T-helper 1 cell (primary cell): ENCODE data around the gene UBFD1.
A peak's percentile ranks its signal among the peaks of the same experiment; 100 is the strongest.
"Not testable (repeated sequence)": the region's sequence is repeated elsewhere in the genome, so short reads cannot be mapped to it uniquely, and the experiment has no call there.

Experiments used
- DNase-seq, 5 donors: peaks; one replicate each; pipeline ENCODE4 v3.0.0-alpha.2; 2012 to 2020

UBFD1 gene

DNA sequence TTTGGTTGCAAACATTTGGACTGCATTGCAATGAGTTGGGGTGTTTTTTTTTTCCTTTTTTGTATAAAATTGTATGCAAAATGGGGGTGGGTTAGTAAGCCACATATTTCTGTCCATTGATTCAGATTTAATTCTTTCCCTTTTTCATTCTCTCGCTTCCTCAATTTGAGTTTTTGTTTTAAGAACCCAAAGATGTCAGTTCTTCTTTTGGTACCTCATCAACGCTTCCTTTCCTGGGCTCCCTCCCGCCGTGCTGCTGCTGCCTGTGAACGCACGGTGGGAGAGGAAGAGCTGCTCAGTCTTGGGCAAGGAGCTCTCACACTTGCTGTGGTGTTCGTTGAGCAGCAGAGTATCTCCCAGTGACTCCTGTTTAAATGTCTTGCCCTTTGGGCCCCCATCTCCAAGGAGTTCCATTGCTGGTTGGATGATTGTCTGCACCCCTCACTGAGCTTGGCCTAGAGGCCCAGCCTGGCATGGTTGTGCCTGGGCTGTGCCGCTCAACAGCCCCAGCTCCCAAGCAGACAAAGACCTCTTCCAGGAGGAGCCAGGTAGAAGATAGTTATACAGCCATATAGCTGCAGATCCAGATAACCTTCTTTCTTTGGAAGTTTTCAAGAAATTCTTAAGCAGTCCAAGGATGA lies 13.6 kb downstream of the UBFD1 start:
- no peak for DNase-seq

DNA sequence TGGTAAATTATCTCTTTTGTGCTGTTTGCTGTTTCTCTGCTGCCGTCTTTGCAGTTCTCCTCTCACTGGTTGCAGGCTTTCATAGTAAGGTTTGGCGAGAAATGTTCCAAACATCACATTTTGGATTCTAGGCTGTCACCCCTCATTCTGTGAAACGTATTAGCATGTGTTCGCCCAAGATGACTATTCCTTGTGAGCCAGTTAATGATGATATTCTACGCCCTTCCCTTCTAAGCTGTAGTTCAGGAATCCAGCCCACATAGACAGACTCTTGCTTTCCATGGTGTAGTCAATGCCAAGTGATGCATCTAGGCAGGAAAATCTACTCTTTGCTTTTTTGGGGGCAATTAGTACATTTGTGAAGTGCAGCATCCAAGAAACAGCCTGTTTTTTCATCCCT lies 14.4 kb downstream of the UBFD1 start:
- no peak for DNase-seq

DNA sequence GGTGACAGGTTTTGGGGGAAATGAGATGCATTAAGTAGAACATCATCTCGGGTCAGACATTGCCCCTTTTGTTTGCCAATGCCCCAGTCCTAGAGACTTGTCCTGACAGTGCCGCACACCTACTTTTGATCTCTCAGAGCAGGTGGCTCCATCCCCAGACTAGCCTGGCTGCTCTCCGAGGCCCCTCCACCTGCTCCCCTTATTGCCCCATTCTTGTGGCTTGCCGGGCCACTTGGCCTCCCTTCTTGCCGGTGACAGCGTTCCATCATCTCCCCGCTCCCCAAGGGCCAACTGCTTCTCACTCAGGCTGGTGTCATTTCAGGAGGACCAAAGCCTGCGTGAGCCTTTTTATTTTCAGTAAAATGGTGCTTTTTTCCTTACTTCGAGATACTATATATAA lies 14.9 kb downstream of the UBFD1 start:
- DNase-seq: no peak

DNA sequence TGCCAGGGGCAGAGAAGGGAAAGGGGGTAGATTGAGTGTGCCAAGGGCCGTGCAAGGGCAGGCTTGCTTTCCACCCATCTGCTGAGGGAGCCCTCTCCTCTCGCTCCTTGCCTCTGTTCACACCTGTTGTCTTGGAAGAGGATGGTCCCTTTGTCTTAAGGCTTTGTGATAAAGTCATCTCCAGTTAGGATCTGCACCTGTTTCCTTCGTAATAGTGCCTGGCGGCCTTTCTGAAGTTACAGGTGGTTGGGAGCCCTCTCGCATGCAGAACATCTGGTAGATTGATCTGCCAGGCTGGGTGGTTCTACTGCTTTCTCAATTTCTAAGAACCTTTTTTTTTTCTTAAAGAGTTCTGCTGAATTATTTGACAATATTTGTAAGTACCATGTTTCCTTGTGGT lies 16.3 kb downstream of the UBFD1 start:
- DNase-seq: no peak

DNA sequence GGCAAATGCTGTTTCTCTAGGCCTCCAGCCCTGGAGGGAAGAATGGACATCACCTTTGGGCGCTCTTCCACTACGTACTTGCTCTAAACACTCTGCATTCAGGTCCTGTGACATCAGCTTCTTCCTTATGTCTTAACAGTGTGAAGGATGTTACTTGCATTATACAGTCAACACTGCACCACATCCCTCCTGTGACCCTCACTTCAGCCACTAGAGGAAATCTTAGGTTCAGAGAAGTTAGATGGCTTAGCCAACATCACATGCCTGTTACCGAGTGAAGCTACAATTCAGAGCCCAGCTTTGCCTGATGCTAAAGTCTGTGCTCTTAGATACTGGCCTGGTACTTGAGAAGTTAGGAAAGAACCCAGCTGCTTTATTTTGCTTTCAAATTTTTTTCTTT lies 18.3 kb downstream of the UBFD1 start:
- no peak for DNase-seq

DNA sequence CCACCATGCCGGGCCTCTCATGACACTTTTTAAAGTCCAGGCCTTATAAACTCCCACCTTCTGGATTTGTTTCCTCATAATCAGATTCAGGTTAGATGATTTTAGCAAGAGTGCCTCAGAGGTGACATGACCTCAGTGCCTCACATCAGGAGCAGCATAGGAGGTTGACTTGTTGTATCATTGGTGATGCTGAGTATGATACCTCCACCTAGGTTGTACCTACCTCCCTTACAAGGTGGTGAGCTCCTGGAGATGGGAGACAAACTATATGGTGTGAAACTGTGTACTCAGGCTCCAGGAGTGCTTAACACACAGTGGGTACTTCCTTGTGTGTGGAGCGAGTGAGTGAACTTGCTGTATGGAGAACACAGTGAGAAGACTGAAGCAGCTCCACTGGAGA lies 20.0 kb downstream of the UBFD1 start:
- DNase-seq: no peak

DNA sequence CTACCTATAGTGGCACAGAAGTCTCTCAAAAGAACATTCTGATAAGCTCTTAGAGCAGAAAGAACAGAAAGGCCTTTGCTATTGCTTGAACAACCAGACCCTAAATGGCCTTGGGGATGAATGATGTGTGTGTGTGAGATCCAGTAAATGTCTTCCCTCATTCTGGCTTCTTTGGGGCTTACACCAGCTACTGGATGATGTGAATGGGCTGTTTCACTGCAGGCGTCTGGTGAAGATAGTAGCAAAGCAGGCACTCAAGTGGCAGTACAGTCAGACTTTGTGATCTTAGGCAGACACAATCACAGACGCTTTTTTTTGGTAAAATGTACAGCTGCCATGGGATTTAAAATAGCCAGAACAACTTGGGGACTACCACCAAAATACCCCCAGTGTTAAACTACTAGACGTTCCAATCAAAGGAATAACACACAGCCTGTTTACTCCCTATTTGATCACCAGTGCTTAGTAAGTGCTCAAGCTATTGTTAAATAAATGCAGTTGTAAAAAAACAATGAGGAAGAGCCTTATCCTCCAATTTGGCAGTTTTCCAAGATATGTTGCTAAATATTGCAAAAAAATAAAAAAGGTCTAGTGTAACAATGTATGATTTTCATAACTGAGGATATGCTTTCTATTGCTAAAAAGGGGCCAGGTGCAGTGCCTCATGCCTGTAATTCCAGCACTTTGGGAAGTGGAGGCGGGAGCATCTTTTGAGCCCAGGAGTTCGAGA lies 20.7 kb downstream of the UBFD1 start:
- no peak for DNase-seq

DNA sequence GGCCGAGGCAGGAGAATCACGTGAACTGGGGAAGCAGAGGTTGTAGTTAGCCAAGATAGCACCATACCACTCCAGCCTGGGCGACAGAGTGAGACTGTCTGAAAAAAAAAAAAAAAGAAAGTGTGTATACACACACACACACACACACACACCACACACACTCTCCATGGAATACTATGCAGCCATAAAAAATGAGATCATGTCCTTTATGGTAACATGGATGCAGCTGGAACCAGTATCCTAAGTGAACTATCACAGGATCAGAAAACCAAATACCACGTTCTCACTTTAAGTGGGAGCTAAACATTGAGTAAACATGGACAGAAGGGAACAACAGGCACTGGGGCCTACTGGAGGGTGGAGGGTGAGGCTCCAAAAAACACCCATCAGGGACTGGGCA lies 21.8 kb downstream of the UBFD1 start:
- no peak for DNase-seq

DNA sequence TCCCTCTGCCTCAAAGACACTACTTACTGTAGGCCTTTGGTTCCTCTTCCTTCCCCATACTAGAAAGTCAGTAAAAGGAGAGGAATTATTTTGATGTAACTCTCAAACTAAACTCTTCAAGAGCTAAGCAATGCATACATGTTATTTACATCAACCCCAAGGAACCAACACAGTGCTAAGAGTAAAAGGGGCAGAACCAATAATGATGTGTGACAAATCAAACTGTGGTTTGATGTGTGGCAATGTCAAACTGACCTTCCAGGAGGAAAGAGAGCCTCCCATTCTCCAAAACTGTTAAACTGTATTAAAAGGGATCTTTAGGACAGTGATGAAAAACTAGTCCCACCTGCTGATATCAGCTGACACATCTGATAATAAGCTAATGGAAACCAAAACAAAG lies 22.9 kb downstream of the UBFD1 start:
- no peak for DNase-seq

DNA sequence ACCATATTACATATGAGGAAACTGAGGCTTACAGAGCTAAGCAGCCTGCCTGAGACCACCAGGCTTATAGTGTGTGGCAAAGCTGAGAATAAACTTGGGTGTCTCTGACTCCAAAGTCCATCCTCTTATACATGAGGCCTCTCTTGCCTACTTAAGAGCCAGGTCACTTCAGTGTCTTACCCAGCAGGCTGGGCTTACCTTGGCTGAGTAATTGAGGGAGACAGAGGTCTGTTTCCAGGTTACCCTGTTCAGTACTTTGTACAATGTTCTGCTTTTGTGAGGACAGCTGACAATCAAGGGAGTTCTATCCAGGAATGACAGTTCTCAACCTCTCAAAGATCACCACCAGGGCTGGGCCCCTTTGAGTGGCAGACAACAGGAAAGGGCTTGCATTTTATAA lies 24.2 kb downstream of the UBFD1 start:
- DNase-seq: no peak

DNA sequence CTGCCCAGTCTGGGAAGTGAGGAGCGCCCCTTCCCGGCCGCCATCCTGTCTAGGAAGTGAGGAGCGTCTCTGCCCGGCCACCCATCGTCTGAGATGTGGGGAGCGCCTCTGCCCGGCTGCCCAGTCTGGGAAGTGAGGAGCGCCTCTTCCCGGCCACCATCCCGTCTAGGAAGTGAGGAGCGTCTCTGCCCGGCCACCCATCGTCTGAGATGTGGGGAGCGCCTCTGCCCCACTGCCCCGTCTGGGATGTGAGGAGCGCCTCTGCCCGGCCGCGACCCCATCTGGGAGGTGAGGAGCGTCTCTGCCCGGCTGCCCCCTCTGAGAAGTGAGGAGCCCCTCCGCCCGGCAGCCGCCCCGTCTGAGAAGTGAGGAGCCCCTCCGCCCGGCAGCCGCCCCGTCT lies 25.7 kb downstream of the UBFD1 start:
- DNase-seq: not testable (repeated sequence)

GRCh38 chr16:23584186-23585076 lies 26.9 kb downstream of the UBFD1 start:
- DNase-seq: no peak

DNA sequence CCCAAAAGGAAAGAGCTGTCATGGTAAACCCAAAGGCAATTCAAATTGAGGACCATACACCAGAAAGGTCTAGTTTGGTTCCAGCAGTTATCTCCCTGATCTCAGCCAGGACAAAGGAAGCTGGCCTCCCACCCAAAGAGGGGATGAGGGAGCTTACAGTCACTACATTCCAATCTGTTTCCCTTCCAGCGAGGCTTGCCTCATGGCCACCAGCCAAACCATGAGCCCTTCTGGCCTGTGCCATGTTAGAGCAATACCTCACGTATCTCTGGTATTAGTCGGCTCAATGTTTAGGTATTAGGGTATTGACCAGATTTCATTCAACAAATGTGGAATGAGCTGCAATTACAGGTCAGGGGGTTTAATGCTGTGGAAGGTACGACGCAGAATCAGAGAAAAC lies 30.2 kb downstream of the UBFD1 start:
- no peak for DNase-seq

DNA sequence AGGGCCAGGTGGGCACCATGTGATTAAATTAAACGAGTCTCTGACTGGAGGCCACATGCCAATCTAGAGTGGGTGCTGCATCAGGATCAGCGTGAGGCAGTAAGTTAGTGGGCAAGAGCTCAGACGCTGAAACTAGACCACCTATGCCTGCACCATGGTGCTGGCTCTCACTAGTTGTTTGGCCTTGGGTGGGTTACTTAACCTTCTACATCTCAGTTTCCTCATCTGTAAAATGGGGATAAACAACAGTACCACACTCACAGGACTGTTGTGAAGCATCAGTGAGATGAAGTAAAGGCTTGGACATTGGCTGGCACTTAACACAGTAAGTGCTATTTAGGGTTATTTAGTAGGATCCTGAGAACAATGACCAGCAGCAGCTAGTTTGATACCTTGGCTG lies 32.7 kb downstream of the UBFD1 start:
- no peak for DNase-seq

GRCh38 chr16:23594186-23594585 lies 36.7 kb downstream of the UBFD1 start:
- DNase-seq: no peak

DNA sequence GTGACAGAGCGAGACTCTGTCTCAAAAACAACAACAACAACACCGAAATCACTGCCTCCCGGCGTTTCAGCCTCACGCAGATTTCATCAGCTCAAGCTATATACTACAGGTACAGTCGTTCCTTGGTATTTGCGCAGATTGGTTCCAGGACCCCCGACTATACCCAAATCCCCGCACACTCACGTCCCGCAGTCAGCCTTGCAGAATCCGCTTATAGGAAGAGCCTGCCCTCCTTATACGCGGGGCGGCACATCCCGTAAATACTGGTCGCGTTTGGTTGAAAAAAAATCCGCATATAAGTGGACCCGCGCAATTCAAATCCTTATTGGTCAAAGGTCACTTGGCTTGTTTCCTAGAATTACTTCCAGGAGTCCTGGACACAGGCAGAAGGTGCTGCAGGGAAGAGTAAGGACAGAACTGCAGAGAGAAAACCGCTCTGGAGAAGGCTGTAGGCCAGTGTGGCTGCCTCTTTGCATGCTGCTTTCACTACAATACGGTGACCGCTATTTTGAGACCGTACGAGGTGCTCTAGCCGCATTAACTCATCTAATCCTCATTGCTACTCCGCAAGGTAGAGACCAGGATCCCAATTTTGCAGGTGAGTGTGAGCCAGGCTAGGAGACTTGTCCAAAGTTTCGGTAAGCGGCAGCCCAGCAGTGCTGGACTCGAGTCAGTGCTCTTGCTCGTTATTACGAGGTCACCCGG lies 37.9 kb downstream of the UBFD1 start:
- peak in 1 of 5 donors; percentile 4 for DNase-seq

DNA sequence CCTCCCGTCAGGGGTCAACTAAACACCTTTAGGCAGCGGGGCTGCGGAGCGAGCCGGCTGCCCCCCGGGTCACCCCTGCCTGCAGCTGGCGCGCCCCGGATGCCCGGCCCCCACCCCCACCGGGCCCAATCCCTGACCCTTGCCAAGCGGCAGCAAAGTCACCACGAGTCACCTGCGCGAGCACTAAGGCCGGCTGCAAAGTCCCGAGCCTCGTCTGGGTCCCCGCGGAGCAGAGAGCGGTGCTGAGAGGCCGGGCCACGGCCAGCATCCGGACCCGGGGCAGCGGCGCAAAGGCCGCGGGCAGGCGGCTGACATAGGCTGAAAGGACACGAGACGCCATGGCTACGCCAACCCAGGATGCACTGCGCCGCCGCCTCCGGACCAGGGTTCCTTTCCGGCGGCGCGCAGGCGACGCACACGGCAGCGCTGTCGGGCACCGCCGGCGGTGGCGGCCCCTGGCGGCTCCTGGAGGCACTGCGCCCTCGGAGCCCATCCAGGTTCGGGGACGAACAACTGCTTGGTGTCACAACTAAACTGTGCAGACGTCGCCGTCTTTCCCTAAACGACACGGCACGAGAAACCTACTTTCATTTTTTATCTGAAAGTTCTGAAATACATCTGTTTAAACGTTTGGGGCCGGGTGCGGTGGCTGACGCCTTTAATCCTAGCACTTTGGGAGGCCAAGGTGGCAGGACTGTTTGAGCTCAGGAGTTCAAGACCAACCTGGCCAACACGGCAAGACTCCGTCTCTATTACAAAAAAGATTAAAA lies 38.6 kb downstream of the UBFD1 start, which contains the start of gene NDUFAB1:
NDUFAB1 (minus strand) TSS at position 366 of the 770 bp plus-strand sequence; CDS start at position 340, 26 bp downstream.
- DNase-seq: peak; percentile 80 to 89 (median 86)

- DNase-seq: peak in 1 of 5 donors; percentile 29
Observed at GRCh38 chr16:23597003-23597756, 39.7 kb downstream of the UBFD1 start.

DNA sequence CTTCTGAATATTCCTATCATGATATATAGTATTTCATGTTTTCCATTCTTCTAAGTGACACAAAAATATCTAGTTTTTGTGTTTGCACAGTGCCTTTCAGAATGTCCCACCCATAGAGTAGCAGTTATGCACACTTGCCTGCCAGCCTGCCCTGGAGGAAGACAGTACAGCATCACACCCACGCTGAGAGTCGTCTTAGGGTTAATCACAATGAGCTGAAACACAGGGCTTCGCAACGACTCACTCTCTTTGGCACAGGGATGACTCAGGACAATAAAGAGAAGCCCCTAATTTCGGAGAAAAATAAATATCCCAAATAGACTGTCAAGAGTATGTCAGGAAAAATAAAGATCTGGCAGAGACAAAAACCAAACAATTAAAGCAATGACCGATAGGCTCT lies 50.2 kb downstream of the UBFD1 start:
- DNase-seq: no peak

- DNase-seq: no peak
Observed at GRCh38 chr16:23608194-23608593, 50.7 kb downstream of the UBFD1 start.

- no peak for DNase-seq
Observed at GRCh38 chr16:23609929-23610328, 52.4 kb downstream of the UBFD1 start.
